ENCODE data around the gene FGD3.
A peak's percentile ranks its signal among the peaks of the same experiment; 100 is the strongest.
"Not testable (repeated sequence)": the region's sequence is repeated elsewhere in the genome, so short reads cannot be mapped to it uniquely, and the experiment has no call there.

FGD3 gene

GRCh38 chr9:92974761-92975755, 27.7 kb downstream of the FGD3 start:
- intact Hi-C loops (cut with DNase I): no loop called here
- DNase-seq: peak in 1 of 10 donors; percentile 61

GRCh38 chr9:92976431-92976830, 29.1 kb downstream of the FGD3 start:
- intact Hi-C loops (cut with DNase I): no loop called here
- peak in 1 of 10 donors; percentile 73 for DNase-seq

GRCh38 chr9:92977279-92977678, 30.0 kb downstream of the FGD3 start:
- DNase-seq: peak in 1 of 10 donors; percentile 43
- intact Hi-C loops (cut with DNase I): no loop called here

GRCh38 chr9:92978345-92978875, 31.1 kb downstream of the FGD3 start:
- intact Hi-C loops (cut with DNase I): no loop called here

GRCh38 chr9:92979283-92980056, 32.1 kb downstream of the FGD3 start:
- intact Hi-C loops (cut with DNase I): no loop called here
- DNase-seq: no peak

More at GRCh38 chr9:92978345-92978875, 31.1 kb downstream of the FGD3 start:
- DNase-seq: no peak

- peak in 1 of 10 donors; percentile 5 for DNase-seq
- intact Hi-C loops (cut with DNase I): no loop called here
These were observed 32.9 kb downstream of the FGD3 start for GRCh38 chr9:92980085-92980745.

- no peak for DNase-seq
- intact Hi-C loops (cut with DNase I): no loop called here
These were observed 34.8 kb downstream of the FGD3 start for GRCh38 chr9:92982130-92982529.

- intact Hi-C loops (cut with DNase I): no loop called here
- no peak for DNase-seq
These were observed 36.8 kb downstream of the FGD3 start for GRCh38 chr9:92983984-92984589.

- intact Hi-C loops (cut with DNase I): no loop called here
- peak in 1 of 10 donors; percentile 51 for DNase-seq
These were observed 37.7 kb downstream of the FGD3 start for GRCh38 chr9:92984976-92985375.

- DNase-seq: no peak
- intact Hi-C loops (cut with DNase I): no loop called here
These were observed 39.1 kb downstream of the FGD3 start for GRCh38 chr9:92986176-92987119.

GRCh38 chr9:92988215-92988768, 41.0 kb downstream of the FGD3 start:
- intact Hi-C loops (cut with DNase I): no loop called here
- no peak for DNase-seq

- DNase-seq: no peak
- intact Hi-C loops (cut with DNase I): no loop called here
These were observed 42.2 kb downstream of the FGD3 start for GRCh38 chr9:92989561-92989960.

- DNase-seq: no peak
- intact Hi-C loops (cut with DNase I): no loop called here
These were observed 43.1 kb downstream of the FGD3 start for GRCh38 chr9:92990461-92990860.

- no peak for DNase-seq
- intact Hi-C loops (cut with DNase I): no loop called here
These were observed 45.2 kb downstream of the FGD3 start for GRCh38 chr9:92992549-92992948.

- intact Hi-C loops (cut with DNase I); DNase-seq: not testable (repeated sequence)
These were observed 51.5 kb downstream of the FGD3 start for GRCh38 chr9:92998871-92999270.

- intact Hi-C loops (cut with DNase I): no loop called here
- DNase-seq: no peak
These were observed 53.7 kb downstream of the FGD3 start for GRCh38 chr9:93001031-93001430.

- intact Hi-C loops (cut with DNase I): no loop called here
- peak in 1 of 10 donors; percentile 52 for DNase-seq
These were observed 55.4 kb downstream of the FGD3 start for GRCh38 chr9:93002700-93003099.

- DNase-seq: peak in 8 of 10 donors; percentile 37 to 92 (median 58)
- intact Hi-C loops (cut with DNase I): no loop called here
These were observed 56.5 kb downstream of the FGD3 start for GRCh38 chr9:93003552-93004407.

All from posterior cingulate gyrus (tissue), 11 donors.